Inferior parietal cortex (tissue), 1 donor: Measurements from ENCODE around the gene HS6ST3.

Experiments
- DNase-seq: peaks from one replicate; pipeline ENCODE4 v3.0.0-alpha.2; 2016; ENCODE audit errors: extremely low spot score

Gene HS6ST3

DNA sequence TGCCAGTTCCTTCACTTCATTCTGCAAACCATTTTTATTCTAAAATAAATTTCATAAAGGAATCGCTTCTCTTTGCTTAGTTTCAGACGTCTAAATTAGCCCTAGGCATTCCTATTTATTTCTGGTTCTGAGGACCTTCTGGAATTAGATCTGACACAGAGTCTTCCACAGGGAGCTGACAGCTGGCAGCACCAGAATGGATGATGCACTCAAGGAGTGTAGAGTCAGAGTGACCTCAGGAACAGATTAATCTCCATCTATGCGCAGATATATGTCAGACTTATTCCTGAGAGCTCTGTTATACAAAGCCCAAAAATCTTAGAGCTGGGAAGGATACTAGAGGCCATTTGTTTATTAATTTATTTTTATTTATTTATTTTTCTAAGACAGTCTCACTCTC, 450.8 kb downstream of the HS6ST3 start:
- DNase-seq: no peak

DNA sequence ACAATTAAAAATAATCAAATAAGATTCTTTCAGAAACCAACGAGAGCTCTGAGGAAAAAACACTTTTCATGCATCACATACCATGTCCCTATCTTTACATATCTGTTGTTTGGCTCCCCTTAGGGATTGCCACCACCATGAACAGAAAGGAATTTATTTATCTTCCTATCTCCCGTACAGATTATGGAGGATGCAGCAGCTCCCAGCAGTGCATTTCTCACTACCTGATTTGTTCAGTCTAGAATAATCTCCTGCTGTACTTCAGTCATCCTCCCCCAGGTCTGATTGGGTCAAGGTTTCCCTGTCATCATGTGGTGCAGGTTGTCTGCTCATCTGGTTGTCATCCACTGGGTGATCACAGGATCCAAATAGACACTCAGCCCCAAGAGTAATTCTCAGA, 453.1 kb downstream of the HS6ST3 start:
- DNase-seq: no peak

DNA sequence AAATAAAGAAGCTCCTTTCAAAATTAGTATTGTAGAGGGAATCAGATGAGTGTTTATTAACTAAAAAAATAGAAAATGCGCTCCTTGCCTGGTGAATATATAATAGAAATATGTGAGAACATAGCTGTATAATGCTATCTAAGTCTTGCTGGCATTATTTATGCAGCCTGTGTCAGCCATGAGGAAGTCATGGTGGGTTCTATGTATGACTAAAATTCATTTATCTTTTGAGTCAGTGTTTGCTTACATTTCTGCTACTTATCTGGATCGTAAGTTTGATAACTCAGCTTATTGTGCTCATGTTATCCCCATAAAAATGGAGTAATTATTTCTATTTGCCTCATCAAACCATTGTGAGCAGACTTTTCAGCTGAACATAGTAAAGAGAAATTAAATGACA, 455.1 kb downstream of the HS6ST3 start:
- no peak for DNase-seq

DNA sequence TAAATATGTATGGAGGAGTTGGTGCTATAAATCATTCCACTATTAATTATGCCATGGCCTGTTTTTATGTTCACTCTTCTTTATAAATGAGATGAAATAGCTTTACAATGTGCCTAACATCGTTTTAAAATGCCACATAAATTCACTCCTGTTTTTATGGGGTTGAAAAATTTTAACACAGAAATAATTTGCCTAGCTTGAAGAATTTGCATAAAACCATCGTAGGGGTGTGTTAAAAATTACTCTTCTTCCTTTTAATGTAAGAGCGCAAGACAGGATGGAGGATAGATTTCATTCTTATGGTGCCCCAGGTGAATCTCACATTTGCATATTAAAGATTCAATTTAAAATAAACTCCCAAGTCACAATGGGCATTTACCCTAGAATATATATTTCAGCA, 456.6 kb downstream of the HS6ST3 start:
- no peak for DNase-seq

DNA sequence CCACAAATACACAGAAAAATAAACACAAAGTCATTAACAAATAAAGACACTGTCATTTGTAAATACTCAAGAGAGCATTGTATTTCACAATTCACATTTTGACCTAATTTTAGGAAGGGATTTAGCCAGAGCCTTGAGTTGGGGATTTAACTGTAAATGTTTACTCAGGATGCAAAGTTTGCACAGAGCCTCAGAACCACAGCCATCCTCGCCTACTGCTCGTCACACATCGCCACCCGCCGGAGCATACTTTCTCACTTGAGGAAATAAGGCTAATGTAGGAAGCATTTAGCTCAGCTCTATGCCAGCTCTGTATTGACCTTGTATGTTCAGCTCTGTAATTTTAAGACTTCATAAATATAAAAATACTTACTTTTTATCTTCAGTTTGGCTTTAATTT, 461.6 kb downstream of the HS6ST3 start:
- no peak for DNase-seq

DNA sequence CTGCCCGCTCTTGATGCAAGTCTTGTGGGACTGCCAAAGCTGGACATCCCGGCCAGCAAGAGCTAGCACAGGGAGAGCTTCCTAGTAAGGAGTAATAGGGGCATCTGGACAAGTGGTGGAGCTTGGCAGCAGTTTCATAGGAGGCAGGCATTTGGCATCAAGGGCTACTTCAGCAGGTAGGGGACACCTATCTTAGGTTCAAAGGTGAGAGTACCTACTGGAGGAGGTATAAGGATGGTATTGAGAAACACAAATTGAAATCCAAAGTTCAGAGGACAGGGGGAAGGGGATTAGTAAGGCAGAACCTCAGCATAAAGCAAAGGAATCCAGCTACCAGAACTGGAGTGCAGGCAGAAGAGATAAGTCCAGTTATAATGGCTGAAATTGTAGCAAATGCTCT, 462.7 kb downstream of the HS6ST3 start:
- no peak for DNase-seq

DNA sequence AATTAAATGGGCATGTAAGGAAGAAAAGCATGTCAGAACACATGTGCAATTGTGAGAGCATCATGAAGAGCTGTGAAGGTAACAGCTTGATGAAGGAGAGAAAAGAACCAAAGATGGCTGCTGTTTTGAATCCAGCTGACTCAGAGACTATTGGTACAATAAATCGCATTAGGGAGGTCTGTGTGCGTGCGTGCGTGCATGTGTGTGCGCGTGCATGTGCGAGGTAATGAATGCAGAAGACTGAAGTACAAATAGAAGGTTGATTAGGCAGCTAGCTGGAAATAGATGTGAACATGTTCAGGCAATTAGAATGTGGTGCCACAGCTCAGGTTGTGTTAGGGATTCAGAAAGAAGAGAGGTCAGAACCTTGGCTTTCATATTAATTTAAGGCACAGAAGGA, 463.9 kb downstream of the HS6ST3 start:
- DNase-seq: no peak

DNA sequence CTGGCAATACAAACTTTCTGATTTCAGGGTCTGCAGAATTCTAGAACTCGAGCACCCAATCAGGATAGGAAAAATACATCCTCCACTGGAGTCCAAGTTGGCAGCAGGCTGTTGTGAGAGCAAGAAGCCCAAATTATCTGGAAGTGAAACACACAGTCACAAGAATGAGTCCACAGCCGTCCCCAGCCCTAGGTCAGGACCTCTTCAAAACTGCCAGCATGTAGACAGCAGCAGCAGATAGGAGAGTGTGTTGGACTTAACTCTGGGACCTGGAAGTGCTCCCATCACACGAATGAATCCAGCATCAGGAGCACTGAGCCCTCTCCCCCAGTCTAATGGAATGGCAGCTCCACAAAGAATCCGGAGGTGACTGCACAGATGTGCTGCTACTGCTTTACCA, 483.7 kb downstream of the HS6ST3 start:
- DNase-seq: no peak

DNA sequence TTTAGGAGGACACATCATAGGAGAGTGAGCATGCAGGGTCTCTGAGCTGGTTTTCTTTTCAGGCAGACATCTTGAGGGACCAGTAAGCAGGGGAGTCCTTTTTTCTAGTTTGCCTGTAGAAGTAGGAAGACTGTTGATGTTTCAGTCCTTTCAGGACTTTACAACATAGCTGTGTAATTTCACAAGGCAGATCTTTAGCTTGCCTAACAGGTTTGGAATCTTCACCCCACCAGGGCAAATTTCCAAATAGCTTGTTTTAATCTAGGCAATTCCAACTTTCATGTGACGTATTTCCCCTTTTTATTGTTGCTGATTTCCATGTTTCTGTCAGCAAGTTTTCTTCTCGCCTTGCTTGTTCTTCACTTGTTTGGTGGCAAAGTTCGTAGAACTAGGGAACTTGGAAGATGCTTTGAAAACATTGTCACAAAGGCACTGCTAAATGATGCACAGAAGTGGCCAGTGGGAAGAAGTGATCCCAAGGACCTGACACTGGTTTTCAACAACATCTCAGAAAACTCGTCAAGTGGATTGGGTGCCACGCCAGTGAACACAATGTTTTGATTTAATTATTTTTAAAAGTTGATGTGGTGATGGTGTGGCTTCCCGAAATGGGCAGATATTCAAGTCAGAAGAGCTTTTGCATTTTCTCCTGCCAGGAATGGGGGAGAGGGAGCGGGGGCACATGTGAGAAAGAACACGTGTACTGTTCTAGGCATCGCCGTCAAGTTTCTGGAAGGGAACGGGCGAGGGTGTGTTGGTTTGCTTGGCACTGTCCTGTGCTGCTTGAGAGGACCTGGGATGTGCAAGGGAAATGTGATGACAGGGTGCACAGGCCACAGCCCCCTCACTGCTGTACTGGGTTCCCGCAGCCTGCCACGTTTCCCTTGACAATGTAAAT, 485.8 kb downstream of the HS6ST3 start:
- DNase-seq: no peak

DNA sequence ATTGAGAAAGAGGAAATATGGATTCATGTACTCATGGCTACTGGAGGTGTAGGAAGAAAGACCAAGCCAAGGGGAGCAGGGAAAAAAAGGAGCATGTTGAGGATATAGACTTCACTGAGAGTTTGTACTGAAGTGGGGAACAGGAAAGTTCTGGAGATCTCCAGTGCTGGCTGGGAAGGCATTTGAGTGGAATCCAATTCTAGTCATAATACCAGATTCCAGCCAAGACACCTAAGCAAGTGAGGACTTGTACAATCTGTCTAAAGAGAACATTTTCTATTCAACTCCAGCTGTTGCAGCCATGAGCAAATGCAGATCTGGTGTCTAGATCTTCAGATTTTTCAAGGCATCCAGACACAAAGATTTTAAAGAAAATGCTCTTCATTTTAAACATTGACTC, 491.8 kb downstream of the HS6ST3 start:
- peak; percentile 68 for DNase-seq

DNA sequence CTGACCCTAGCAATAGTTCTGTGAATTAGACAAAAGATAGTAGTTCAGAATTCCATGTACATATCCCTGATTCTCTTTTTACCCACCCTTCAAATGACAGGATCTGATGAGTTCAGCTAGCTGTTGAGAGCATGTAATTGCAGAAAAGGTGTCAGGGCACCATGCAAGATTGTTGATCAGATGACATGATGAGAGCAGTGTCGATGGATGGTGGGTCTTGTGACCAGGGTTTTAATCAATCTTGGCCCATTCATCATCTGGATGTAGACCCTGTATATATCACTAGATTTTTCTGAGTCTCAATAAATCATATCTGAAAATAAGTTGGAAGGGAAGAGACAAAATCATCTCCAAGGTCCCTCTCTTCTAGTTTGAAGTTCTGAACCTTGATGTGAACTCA, 525.3 kb downstream of the HS6ST3 start:
- no peak for DNase-seq

DNA sequence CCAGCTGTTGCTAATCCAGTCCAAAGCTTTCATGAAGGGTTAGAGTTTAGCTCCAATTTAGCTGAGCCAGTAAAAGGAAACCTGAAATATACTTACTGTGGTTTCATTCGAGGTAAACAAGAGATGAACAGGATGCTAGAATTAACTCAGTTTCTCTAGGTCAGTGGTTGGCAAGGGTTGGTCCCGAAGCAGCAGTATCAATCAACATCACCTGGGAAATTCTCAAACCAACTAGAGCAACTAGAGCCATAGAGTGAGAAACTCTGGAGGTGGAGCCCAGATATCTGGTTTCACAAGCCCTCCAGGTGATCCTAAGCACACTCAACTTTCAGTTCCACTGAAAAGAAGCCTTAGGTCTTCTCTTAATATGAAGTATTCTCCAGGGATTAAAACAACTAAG, 527.6 kb downstream of the HS6ST3 start:
- DNase-seq: no peak

DNA sequence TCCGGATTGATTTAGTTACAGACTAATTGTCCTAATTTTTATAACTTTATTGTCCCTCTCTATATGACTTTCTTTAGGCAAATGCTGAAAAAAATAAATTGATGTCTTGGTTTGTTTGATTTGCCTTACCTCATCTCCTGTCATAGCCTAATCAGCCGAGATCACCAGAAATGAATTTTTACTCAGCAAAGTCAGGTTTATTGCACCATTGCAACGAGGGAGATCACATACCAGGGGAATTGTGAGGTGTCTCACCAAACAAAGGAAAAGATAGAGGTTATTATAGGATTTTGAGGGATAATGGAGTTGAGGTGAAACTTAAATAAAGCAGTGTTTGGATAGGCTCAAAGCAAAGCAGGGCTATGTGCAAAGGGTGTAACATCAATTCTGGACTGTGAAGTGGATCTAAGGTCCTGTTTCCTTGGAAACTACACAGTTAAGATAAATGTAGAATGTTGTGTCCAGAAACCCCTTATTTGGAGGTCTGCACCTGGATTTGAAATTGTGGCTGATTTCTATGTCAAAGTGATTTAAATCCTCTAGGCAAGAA, 531.8 kb downstream of the HS6ST3 start:
- DNase-seq: no peak

DNA sequence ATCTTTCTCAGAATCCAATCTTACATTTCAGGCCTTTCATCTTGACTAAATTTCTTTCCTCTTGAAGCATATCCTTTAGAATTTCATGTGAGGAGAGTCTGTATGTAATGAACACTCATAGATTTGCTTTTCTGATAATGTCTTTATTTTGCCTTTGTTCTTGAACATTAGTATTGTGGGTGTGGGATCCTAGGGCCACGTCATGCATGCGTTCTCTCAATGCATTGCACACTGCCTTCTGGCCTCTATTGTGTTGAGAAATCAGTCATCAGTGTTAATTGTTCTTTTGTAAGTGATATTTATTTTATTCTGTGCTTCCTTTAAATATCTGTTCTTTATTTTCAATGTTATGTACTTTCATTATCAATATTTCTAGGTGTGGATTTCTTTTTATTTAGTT, 539.4 kb downstream of the HS6ST3 start:
- no peak for DNase-seq

DNA sequence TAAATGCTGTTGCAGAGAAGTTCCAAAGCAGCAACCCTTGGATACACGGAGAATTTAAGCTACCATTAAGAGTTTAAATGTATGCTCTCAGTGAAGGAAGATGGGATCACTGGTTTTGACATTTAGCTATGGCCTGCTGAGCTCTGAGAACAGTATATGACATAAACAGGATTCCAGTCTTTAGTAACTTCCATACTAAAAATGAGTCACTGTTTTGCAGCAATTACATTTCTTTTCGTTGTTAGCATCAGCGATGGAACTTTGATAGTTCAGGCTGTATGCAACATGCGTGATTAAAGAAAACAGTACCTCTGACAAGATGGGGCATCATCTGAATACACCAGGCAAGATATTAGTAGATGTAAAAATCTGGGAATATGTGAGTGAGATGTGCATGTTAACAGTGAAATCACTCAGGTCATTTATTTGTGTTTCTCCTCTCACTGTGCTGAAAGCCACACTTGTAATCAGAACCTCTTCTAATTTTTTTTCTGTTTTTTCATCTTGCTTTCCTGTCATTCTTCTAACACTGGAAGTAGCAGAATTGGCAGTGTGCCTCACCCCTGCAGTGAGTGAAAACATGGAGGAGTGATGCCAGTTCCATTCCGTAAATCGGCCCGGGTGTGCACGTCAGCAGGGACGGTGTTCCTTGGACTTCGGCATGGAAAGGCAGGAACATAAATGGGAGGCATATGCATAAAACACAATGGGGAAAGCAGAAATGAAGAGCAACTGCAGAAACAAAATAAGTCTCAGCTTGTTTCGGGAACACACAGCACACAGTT, 542.8 kb downstream of the HS6ST3 start:
- DNase-seq: peak; percentile 20

DNA sequence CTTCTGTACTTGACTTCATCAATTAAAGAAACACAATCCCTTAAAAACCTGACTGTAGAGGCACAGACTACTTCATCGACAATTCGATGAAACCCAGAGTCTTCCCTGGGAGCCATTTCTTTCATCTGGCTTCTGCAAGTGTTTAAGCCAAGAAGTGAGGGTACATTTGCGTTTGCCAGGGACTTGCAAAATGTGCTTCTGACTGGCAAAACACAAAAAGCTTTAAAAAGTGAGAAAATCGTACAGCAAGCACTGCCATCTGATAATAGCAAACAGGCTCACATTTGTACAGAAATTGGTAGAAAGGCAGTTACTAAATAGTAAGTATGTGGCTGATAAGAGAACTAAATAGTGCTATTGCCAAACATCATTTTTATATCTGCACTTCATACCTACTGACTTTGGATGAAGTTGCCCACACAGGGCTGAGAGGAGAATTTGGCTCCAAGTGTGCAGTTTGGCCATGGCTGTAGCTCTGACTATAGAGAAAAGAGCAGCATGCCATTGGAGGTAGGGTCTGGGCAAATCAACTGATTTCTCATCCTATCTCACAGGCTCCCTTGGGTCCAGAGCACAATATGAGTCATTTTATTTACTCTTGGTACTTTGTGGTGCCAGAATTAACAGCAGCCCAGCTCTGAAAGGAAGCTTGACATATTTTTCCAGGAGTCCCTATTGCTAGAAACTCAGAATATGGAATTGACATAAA, 546.2 kb downstream of the HS6ST3 start:
- DNase-seq: no peak

DNA sequence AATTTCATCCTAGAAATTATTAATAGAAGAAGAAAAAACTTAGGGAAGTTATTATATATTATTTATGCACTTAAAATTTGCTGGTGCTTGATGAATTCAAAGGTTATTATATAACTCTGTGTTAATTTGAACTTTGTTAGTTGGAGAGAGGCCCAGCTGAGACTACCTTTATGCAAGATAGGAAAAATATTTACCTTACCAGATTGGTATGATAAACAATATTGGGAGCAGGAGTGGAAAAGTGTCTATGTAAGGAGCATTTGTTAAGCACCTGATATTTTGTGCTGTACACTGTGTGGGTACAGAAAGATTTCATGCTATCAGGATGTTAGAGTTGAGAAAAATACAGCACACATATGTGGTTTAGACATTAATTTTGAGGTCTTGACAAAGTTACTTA, 547.1 kb downstream of the HS6ST3 start:
- DNase-seq: no peak

DNA sequence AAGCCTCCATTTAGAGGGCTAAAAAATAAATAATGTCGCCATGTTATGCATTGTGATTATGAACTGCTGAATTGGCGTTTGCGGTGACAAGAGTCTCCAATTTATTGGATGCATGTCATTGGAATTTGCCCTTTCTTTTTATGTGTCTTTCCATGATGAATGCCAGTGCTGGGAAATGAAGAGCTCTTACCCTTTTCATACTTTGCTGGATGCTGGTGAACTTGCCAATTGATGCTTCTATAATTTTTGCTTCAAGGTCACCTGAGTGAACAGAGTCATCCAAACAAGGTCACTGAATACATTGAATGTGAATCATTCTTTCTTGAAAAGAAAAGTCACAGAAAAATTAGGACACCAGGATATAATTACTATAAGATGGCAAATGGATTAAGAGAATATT, 556.2 kb downstream of the HS6ST3 start:
- no peak for DNase-seq

DNA sequence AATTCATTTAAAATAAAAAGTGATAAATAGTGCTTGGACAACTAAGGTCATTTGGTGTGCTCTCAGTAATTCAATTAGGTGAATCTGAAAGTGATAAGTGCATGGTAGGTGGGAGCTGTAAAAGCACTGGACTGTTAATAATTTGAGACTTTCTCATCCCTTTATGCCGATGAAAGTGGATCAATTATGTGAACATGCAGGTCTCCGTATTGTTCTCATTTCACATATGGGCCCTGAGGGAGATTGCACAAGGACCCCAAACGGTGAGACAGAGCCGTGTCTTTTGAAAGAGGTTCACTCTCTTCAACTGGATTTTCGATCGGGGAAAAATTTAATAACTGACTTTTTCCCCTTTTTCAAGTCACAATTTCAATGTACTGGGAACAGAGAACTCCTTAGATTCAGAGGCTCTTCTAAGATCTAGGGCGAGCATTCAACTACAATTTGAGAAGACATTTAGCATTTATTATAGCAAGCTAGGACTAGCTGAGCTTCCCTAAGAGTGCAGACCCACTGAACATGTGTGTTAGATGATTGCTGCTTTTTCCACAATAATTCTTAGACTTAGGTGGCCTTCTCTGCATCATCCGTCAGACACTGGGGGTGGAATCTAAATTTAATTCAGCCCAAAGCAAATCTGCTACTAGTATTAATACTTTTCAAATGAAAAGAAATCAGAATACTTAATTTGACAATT, 556.8 kb downstream of the HS6ST3 start:
- no peak for DNase-seq

DNA sequence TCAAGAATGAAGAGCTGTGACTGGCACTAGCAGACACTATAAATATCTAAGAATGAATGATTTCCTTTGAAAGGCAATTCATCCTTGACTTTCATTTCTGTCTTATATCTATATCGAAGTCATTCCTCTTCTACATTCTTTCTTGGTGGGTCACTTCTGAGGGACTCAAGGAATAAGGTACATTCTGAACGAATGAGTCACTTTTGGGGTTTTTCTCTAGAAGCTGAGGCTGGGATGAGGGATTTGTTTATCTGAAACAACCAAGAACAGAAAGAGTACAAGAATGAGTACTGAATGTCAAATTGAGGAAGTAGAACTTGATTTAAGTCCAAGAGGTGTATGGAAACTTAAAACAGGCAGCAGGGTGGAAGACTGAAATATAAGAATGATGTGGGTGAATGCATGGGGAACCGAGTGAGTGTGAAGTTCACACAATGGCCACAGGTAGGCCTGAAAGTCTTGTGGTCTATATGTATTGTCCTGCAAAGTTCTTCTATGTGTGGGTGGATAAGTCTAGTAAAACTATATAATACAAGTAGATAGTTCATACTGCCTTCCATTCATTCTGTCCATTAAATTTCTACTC, 560.5 kb downstream of the HS6ST3 start:
- no peak for DNase-seq

DNA sequence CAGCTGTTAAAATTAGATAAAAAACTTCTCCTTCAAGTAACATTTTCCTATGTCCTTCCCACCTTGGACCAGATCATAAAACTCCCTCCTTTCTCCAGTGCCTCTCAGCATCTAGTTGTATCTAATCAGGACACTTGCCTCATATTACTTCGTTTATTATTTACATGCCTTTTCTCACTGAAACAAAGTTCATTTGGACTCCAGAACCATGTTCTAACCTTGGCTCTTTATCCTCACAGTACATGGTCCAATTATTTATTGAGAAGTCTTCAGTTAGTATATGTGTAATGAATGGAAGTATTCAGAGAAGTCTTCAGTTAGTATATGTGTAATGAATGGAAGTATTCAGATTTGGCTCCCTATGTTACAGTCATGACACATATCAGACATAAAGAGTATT, 561.7 kb downstream of the HS6ST3 start:
- DNase-seq: no peak
